Vagina (tissue), 2 donors: Measurements from ENCODE around the gene USP53.

Source experiments
- CTCF ChIP-seq, 3 experiments: fragments of 450-650 bp in 2 of 3; fragments of 200-600 bp in 1 of 3; sonication (generic) in 1 of 3; IDR thresholded peaks; one replicate each; pipeline ENCODE4 v1.5.1; 2017 to 2019; ENCODE audit warnings: antibody characterized with exemption in 3 of 3, mild to moderate bottlenecking in 2 of 3, moderate library complexity in 2 of 3
- POLR2A ChIP-seq, 2 donors: fragments of 450-650 bp; IDR thresholded peaks; one replicate each; pipeline ENCODE4 v1.6.1; 2017; ENCODE audit warnings: antibody characterized with exemption in 2 of 2, mild to moderate bottlenecking in 2 of 2, moderate library complexity in 2 of 2

DNA sequence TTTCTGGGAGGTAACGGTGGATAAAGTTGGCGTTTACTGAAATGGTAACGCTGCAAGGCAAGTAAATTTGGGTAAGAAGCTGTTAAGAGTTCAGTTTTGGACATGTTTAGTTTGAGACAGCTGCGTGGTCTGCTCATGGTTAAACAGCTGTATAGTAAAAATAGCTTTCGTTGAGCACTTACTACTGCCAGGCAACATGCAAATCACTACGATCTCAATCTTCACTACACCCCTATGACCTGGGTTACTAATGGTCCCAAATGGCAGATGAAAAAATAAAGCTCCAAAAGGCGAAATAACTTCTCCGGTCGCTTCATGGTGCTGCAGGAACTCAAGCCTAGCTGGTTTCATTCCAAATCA is 87.2 kb downstream of the USP53 start:
- no peak for TF ChIP-seq POLR2A (IDR thresholded peaks at IDR 0.05)
- no peak for TF ChIP-seq CTCF (IDR thresholded peaks at IDR 0.05)
